GM12878 (cell line): ENCODE data around the gene SPATS2L. TPM values are rescaled to one million over a fixed set of nuclear protein-coding genes. Genes with fewer than 3 reads are reported as not detected.
A peak's percentile ranks its signal among the peaks of the same experiment; 100 is the strongest.

Experiments used
- ATAC-seq: fragments of 200-7000 bp; cut with Tn5 transposase; 3 replicates; pipeline ENCODE4 v1.9.1; 2020; ENCODE audit warnings: mild to moderate bottlenecking, moderate library complexity
- BruUV-seq: library from RNA; stranded (reverse); fragments of 400-500 nt; replicated peaks from 2 replicates; lab custom pipeline; 2021; lab: Mats Ljungman, UMichigan
- CTCF ChIA-PET: fragments of 300-600 bp; sonication (Branson Sonifier 250); formaldehyde crosslinking; extraction: SDS; loops from one replicate; lab custom pipeline; 2021; ENCODE audit warnings: inconsistent platforms; lab: Yijun Ruan, JAX
- POLR2A ChIA-PET: fragments of 350-600 bp; formaldehyde crosslinking; extraction: SDS; loops from one replicate; lab custom pipeline; 2021; ENCODE audit warnings: inconsistent platforms; lab: Charles Lee
- RAD21 ChIA-PET: fragments of 300-600 bp; sonication (Branson Sonifier 250); formaldehyde crosslinking; loops from one replicate; lab custom pipeline; 2023; ENCODE audit warnings: antibody characterized with exemption; ENCODE audit not compliant: unreplicated experiment; lab: Charles Lee
- SMC1A ChIA-PET: fragments of 300-600 bp; sonication (Branson Sonifier 250); formaldehyde crosslinking; loops from one replicate; lab custom pipeline; 2023; ENCODE audit not compliant: unreplicated experiment, uncharacterized antibody; lab: Charles Lee
- DNase-seq: peaks from one replicate; pipeline ENCODE4 v3.0.0-alpha.2; 2011; ENCODE audit warnings: low read depth, low spot score
- FAIRE-seq: peaks from 3 replicates; lab custom pipeline; 2011; peaks lifted over from hg19 to GRCh38; lab: Jason Lieb, UNC
- H2AFZ ChIP-seq: 2 replicates; pipeline ENCODE4 v1.6.0; 2011; ENCODE audit warnings: low read depth, low read length, control low read depth; ENCODE audit not compliant: control insufficient read depth
- H3K27ac ChIP-seq: 2 replicates; pipeline ENCODE4 v1.5.1; 2011; ENCODE audit warnings: control low read depth; ENCODE audit not compliant: control insufficient read depth, insufficient read depth
- H3K27me3 ChIP-seq, 2 experiments: replicated peaks in 1 of 2; 2 replicates each; pipeline versions ENCODE4 v1.6.0 to v1.6.1; 2011; ENCODE audit warnings: low read length in 1 of 2; ENCODE audit not compliant: control insufficient read depth in 2 of 2, insufficient read depth in 2 of 2
- H3K36me3 ChIP-seq, 2 experiments: 2 replicates each; pipeline ENCODE4 v1.5.1; 2011; ENCODE audit warnings: low read length in 1 of 2; ENCODE audit not compliant: control insufficient read depth in 2 of 2, insufficient read depth in 2 of 2
- H3K4me1 ChIP-seq: 2 replicates; pipeline ENCODE4 v1.6.1; 2011; ENCODE audit warnings: mild to moderate bottlenecking, low read length, moderate library complexity, mixed read lengths; ENCODE audit not compliant: control insufficient read depth, insufficient read depth
- H3K4me2 ChIP-seq: 2 replicates; pipeline ENCODE4 v1.6.0; 2011; ENCODE audit warnings: control low read depth; ENCODE audit not compliant: control insufficient read depth, insufficient read depth
- H3K4me3 ChIP-seq: fragments of 200-600 bp; sonication (generic); 2 replicates; pipeline ENCODE4 v1.5.1; 2016
- H3K79me2 ChIP-seq: 2 replicates; pipeline ENCODE4 v1.6.0; 2011; ENCODE audit warnings: low read length; ENCODE audit not compliant: control insufficient read depth, insufficient read depth
- H3K9ac ChIP-seq: 2 replicates; pipeline ENCODE4 v1.8.0; 2011; ENCODE audit warnings: low read length, control low read depth, mixed read lengths; ENCODE audit not compliant: control insufficient read depth, insufficient read depth
- H3K9me3 ChIP-seq: replicated peaks from 3 replicates; pipeline ENCODE4 v1.5.1; 2011; ENCODE audit warnings: mild to moderate bottlenecking, low read length; ENCODE audit not compliant: control insufficient read depth, insufficient read depth
- H4K20me1 ChIP-seq: 2 replicates; pipeline ENCODE4 v1.6.0; 2011; ENCODE audit not compliant: control insufficient read depth, insufficient read depth
- ATF2 ChIP-seq: IDR thresholded peaks from 2 replicates; pipeline ENCODE4 v1.6.1; 2012; ENCODE audit warnings: low read length, inconsistent platforms
- ATF7 ChIP-seq: fragments of 450-650 bp; IDR thresholded peaks from 2 replicates; pipeline ENCODE4 v1.6.1; 2016; ENCODE audit warnings: low read depth, mild to moderate bottlenecking
- BMI1 ChIP-seq: fragments of 450-650 bp; IDR thresholded peaks from 2 replicates; pipeline ENCODE4 v1.6.1; 2016; ENCODE audit warnings: mild to moderate bottlenecking, moderate library complexity, borderline replicate concordance
- CHD1 ChIP-seq: IDR thresholded peaks from 2 replicates; pipeline ENCODE4 v1.6.1; 2012; ENCODE audit warnings: low read depth, low read length, improper control_type of control experiment
- DPF2 ChIP-seq: fragments of 450-650 bp; IDR thresholded peaks from 2 replicates; pipeline ENCODE4 v1.6.1; 2017; ENCODE audit warnings: mild to moderate bottlenecking
- IKZF2 ChIP-seq, 2 experiments: fragments of 450-650 bp; IDR thresholded peaks; 2 replicates each; pipeline ENCODE4 v1.6.1; 2017; ENCODE audit warnings: mild to moderate bottlenecking in 2 of 2, moderate library complexity in 2 of 2
- JUNB ChIP-seq: IDR thresholded peaks from 2 replicates; pipeline ENCODE4 v1.6.1; 2016; ENCODE audit warnings: antibody characterized with exemption, mild to moderate bottlenecking
- MEF2B ChIP-seq: fragments of 450-650 bp; IDR thresholded peaks from 2 replicates; pipeline ENCODE4 v1.6.1; 2018; ENCODE audit warnings: mild to moderate bottlenecking, moderate library complexity; ENCODE audit not compliant: partially characterized antibody, poor library complexity, severe bottlenecking
- MLLT1 ChIP-seq: fragments of 450-650 bp; IDR thresholded peaks from 2 replicates; pipeline ENCODE4 v1.6.1; 2016; ENCODE audit warnings: mild to moderate bottlenecking
- MTA2 ChIP-seq: fragments of 450-650 bp; IDR thresholded peaks from 2 replicates; pipeline ENCODE4 v1.6.1; 2016; ENCODE audit warnings: low read depth, mild to moderate bottlenecking, moderate library complexity
- MYC ChIP-seq: IDR thresholded peaks from 2 replicates; pipeline ENCODE4 v1.6.1; 2011; ENCODE audit warnings: mild to moderate bottlenecking, low read length, moderate library complexity, inconsistent platforms; ENCODE audit not compliant: insufficient read depth, insufficient replicate concordance, insufficient read length, severe bottlenecking
- NBN ChIP-seq: fragments of 450-650 bp; IDR thresholded peaks from 2 replicates; pipeline ENCODE4 v1.6.1; 2016
- NR2C1 ChIP-seq: fragments of 450-650 bp; IDR thresholded peaks from 2 replicates; pipeline ENCODE4 v1.6.1; 2017; ENCODE audit warnings: antibody characterized with exemption, mild to moderate bottlenecking, moderate library complexity
- PKNOX1 ChIP-seq: fragments of 450-650 bp; IDR thresholded peaks from 2 replicates; pipeline ENCODE4 v1.6.1; 2016; ENCODE audit warnings: mild to moderate bottlenecking
- POLR2AphosphoS2 ChIP-seq: IDR thresholded peaks from 2 replicates; pipeline ENCODE4 v1.6.1; 2011; ENCODE audit warnings: low read depth, mild to moderate bottlenecking, low read length, improper control_type of control experiment, moderate library complexity
- RELB ChIP-seq: fragments of 450-650 bp; IDR thresholded peaks from 2 replicates; pipeline ENCODE4 v1.6.1; 2017; ENCODE audit warnings: low read depth, mild to moderate bottlenecking, moderate library complexity
- RUNX3 ChIP-seq: IDR thresholded peaks from 2 replicates; pipeline ENCODE4 v1.6.1; 2012; ENCODE audit warnings: low read length, inconsistent platforms
- SIN3A ChIP-seq: IDR thresholded peaks from 2 replicates; pipeline ENCODE4 v1.6.1; 2012; ENCODE audit warnings: low read depth, low read length, improper control_type of control experiment
- ZNF217 ChIP-seq: fragments of 450-650 bp; IDR thresholded peaks from 2 replicates; pipeline ENCODE4 v1.6.1; 2017; ENCODE audit warnings: antibody characterized with exemption, mild to moderate bottlenecking
- ZNF24 ChIP-seq: fragments of 450-650 bp; IDR thresholded peaks from 2 replicates; pipeline ENCODE4 v1.6.1; 2017; ENCODE audit warnings: antibody characterized with exemption, mild to moderate bottlenecking
- WGBS: methylation state at CpG from one replicate; pipeline ENCODE4 v1.1.6; 2016; ENCODE audit warnings: low lambda C conversion rate; ENCODE audit not compliant: insufficient replicate concordance, insufficient coverage; ENCODE audit errors: missing lambda C conversion rate; 5-methylcytosine and 5-hydroxymethylcytosine counted together
- in situ Hi-C: fragments of 300-500 bp; cut with MboI; formaldehyde crosslinking; loops from 9 replicates; pipeline ENCODE4 v1.14.3; 2018; ENCODE audit warnings: mixed read lengths
- intact Hi-C: fragments of 100-400 bp; cut with micrococcal nuclease; formaldehyde crosslinking; loops from one replicate; pipeline ENCODE4 v1.14.2; 2022; ENCODE audit not compliant: unreplicated experiment
- polyA plus RNA-seq, 11 experiments: library from polyadenylated mRNA; depleted of rRNA in 4 of 11; unstranded in 6 of 11; stranded (reverse) in 5 of 11; fragments of >200 nt; fragmentation: Nextera tagmentation in 4 of 11; fragmentation: Illumina TruSeq in 1 of 11; extraction: Ambion mirVana in 4 of 11; extraction: Trizol in 1 of 11; gene quantifications; 1 replicate in 1 of 11; 2 replicates in 10 of 11; pipeline versions ENCODE4 v1.2.1 to v1.2.3, GENCODE V29; 2011 to 2016; ENCODE audit warnings: inconsistent platforms in 2 of 11, missing spikeins in 2 of 11, low read depth in 1 of 11
- total RNA-seq, 4 experiments: library from RNA; depleted of rRNA in 3 of 4; stranded (reverse); fragments of >200 nt in 3 of 4; fragmentation: Illumina TruSeq in 1 of 4; extraction: Trizol in 1 of 4; gene quantifications; 2 replicates each; pipeline versions ENCODE4 v1.2.1 to v1.2.3, GENCODE V29; 2013 to 2021

The SPATS2L gene
- total and polyA plus RNA-seq, 10 of the 15 experiments (the other 5 are each of a cell fraction or from before 2014, with no cell fraction given), result 5.2 to 30.0 (median 20.1) TPM

- BruUV-seq, result no TSS peak
- in situ Hi-C loops, result no loop called here
- ATAC-seq (peak; percentile 96), DNase-seq (peak; percentile 68), FAIRE-seq (peak; percentile 97)
- CTCF ChIA-PET, result interaction anchor here (0.8 to 2.5 kb wide), 3 partner anchors 10 to 97 kb away, joined by 3 to 7 read pairs (median 4); no protein-coding TSS in a partner anchor
- Histone ChIP-seq H3K4me2 (peak overlapping the region; percentile 97), H3K27ac (peak overlapping the region; percentile 68), H3K79me2 (no peaks in the 10 kb centered on the region; the same call in 1 of the 2 replicates), H2AFZ (peak overlapping the region; percentile 68), H3K36me3 (no peaks in the 10 kb centered on the region), H3K4me3 (peak overlapping the region; percentile 52), H3K4me1 (peaks cover 30% of the 10 kb centered on the region), H3K27me3 (no peaks in the 10 kb centered on the region), H4K20me1 (no peaks in the 10 kb centered on the region), H3K9me3 (no peaks in the 10 kb centered on the region), H3K9ac (peak overlapping the region; percentile 33; the same call in 1 of the 2 replicates)
- POLR2A ChIA-PET, result interaction anchor here (1.4 to 1.9 kb wide), 3 partner anchors 10 to 14 kb away, joined by 5 to 8 read pairs (median 6); no protein-coding TSS in a partner anchor
- under 1% methylated on average over 5 of the region's 5 CpGs for WGBS
- RAD21 ChIA-PET, result interaction anchor here (1.1 to 1.5 kb wide), 3 partner anchors 32 to 103 kb away, joined by 4 read pairs; no protein-coding TSS in a partner anchor
- intact Hi-C loops, result loop anchor here (5.0 kb wide), 1 partner anchor 67 kb away; the partner anchor contains the start of gene SPATS2L
- SMC1A ChIA-PET, result interaction anchor here (0.7 to 2.9 kb wide), 9 partner anchors 9 to 109 kb away, joined by 3 to 14 read pairs (median 6); no protein-coding TSS in a partner anchor
- TF ChIP-seq ZNF24 (0 out of 2 replicates have a peak, but pooled peaks have one; percentile 23), MTA2 (peak; percentile 37; the same call in 1 of the 2 replicates), PKNOX1 (0 out of 2 replicates have a peak, but pooled peaks have one; percentile 27), RELB (peak; percentile 31; the same call in 1 of the 2 replicates), MLLT1 (peak; percentile 67; the same call in 1 of the 2 replicates), ATF2 (peak; percentile 25; the same call in 1 of the 2 replicates), MYC (no peak), MEF2B (peak; percentile 51), NR2C1 (no peak), SIN3A (no peak), ZNF217 (peak; percentile 86; the same call in 1 of the 2 replicates), POLR2AphosphoS2 (no peak), NBN (no peak), RUNX3 (peak; percentile 28; the same call in 1 of the 2 replicates), CHD1 (no peak), JUNB (peak; percentile 74), IKZF2 (IDR thresholded peaks at IDR 0.05) (peak in 1 of 2 experiments; percentile 43; a peak in 2 of 4 replicates), BMI1 (no peak), DPF2 (0 out of 2 replicates have a peak, but pooled peaks have one; percentile 43), ATF7 (peak; percentile 81)
Measured at GRCh38 chr2:200373973-200374416, 67.5 kb downstream of the SPATS2L start.
